Trophoblast cell (in vitro differentiated cells and primary cell): Measurements from ENCODE around the gene MRC2.

Source experiments
- DNase-seq, 2 donors: peaks; one replicate each; pipeline ENCODE4 v3.0.0-alpha.2; 2016
- H2AFZ ChIP-seq: 2 replicates; pipeline ENCODE4 v1.6.1; 2013; ENCODE audit warnings: low read length, moderate library complexity, mild to moderate bottlenecking; ENCODE audit not compliant: insufficient read depth, poor library complexity
- H2AK5ac ChIP-seq: 2 replicates; pipeline ENCODE4 v1.6.1; 2013; ENCODE audit warnings: mild to moderate bottlenecking, low read length
- H2BK120ac ChIP-seq: 2 replicates; pipeline ENCODE4 v1.6.1; 2013; ENCODE audit warnings: low read length, mild to moderate bottlenecking, moderate library complexity; ENCODE audit not compliant: insufficient read depth, poor library complexity
- H2BK12ac ChIP-seq: 2 replicates; pipeline ENCODE4 v1.6.1; 2013; ENCODE audit warnings: mild to moderate bottlenecking, low read length, moderate library complexity
- H2BK5ac ChIP-seq: 2 replicates; pipeline ENCODE4 v1.6.1; 2013; ENCODE audit warnings: low read length, low read depth, moderate library complexity, mild to moderate bottlenecking; ENCODE audit not compliant: poor library complexity
- H3K14ac ChIP-seq: 2 replicates; pipeline ENCODE4 v1.6.1; 2013; ENCODE audit warnings: mild to moderate bottlenecking, low read length
- H3K18ac ChIP-seq: 2 replicates; pipeline ENCODE4 v1.6.1; 2013; ENCODE audit warnings: mild to moderate bottlenecking, low read length
- H3K23ac ChIP-seq: 2 replicates; pipeline ENCODE4 v1.6.1; 2013; ENCODE audit warnings: low read length
- H3K27ac ChIP-seq: 2 replicates; pipeline ENCODE4 v1.5.1; 2013; ENCODE audit warnings: low read depth, mild to moderate bottlenecking, inconsistent platforms, low read length, moderate library complexity
- H3K27me3 ChIP-seq: 2 replicates; pipeline ENCODE4 v1.6.1; 2013; ENCODE audit warnings: inconsistent platforms, mild to moderate bottlenecking, low read length, moderate library complexity; ENCODE audit not compliant: insufficient read depth
- H3K36me3 ChIP-seq, 2 experiments: 1 replicate in 1 of 2; 2 replicates in 1 of 2; pipeline ENCODE4 v1.6.1; 2013; ENCODE audit warnings: low read length in 2 of 2, mild to moderate bottlenecking in 2 of 2, moderate library complexity in 1 of 2; ENCODE audit not compliant: insufficient read depth in 2 of 2, control insufficient read depth in 1 of 2
- H3K4ac ChIP-seq: 2 replicates; pipeline ENCODE4 v1.6.1; 2013; ENCODE audit warnings: low read depth, mild to moderate bottlenecking, low read length, moderate library complexity
- H3K4me1 ChIP-seq, 2 experiments: 1 replicate in 1 of 2; 2 replicates in 1 of 2; pipeline ENCODE4 v1.6.1; 2013; ENCODE audit warnings: low read length in 2 of 2, mild to moderate bottlenecking in 2 of 2, moderate library complexity in 1 of 2; ENCODE audit not compliant: insufficient read depth in 2 of 2, control insufficient read depth in 1 of 2
- H3K4me2 ChIP-seq: 2 replicates; pipeline ENCODE4 v1.6.1; 2013; ENCODE audit warnings: inconsistent platforms, mild to moderate bottlenecking, low read length, moderate library complexity
- H3K4me3 ChIP-seq: 2 replicates; pipeline ENCODE4 v1.5.1; 2013; ENCODE audit warnings: mild to moderate bottlenecking, low read depth, low read length, inconsistent platforms
- H3K79me1 ChIP-seq: one replicate; pipeline ENCODE4 v1.6.1; 2013; ENCODE audit warnings: low read length
- H3K79me2 ChIP-seq: 2 replicates; pipeline ENCODE4 v1.6.1; 2013; ENCODE audit warnings: low read length, mild to moderate bottlenecking; ENCODE audit not compliant: control insufficient read depth, insufficient read depth, poor library complexity
- H3K9ac ChIP-seq: 2 replicates; pipeline ENCODE4 v1.6.1; 2013; ENCODE audit warnings: mild to moderate bottlenecking, low read length
- H3K9me3 ChIP-seq: 2 replicates; pipeline ENCODE4 v1.6.1; 2013; ENCODE audit warnings: low read depth, mild to moderate bottlenecking, control low read depth, inconsistent platforms, low read length; ENCODE audit not compliant: insufficient read depth
- H4K12ac ChIP-seq: 2 replicates; pipeline ENCODE4 v1.6.1; 2013; ENCODE audit warnings: low read depth, mild to moderate bottlenecking, low read length, moderate library complexity
- H4K8ac ChIP-seq: 2 replicates; pipeline ENCODE4 v1.6.1; 2013; ENCODE audit warnings: low read depth, mild to moderate bottlenecking, low read length, moderate library complexity
- H4K91ac ChIP-seq: one replicate; pipeline ENCODE4 v1.6.1; 2013; ENCODE audit warnings: low read depth, mild to moderate bottlenecking, low read length, moderate library complexity
- WGBS: extraction: QIAGEN DNeasy Blood & Tissue Kit; methylation state at CpG from one replicate; pipeline ENCODE4 v1.1.7; 2013; ENCODE audit warnings: missing lambda C conversion rate; ENCODE audit not compliant: insufficient read length, insufficient coverage; ENCODE audit errors: extremely low coverage; 5-methylcytosine and 5-hydroxymethylcytosine counted together

MRC2 gene

DNA sequence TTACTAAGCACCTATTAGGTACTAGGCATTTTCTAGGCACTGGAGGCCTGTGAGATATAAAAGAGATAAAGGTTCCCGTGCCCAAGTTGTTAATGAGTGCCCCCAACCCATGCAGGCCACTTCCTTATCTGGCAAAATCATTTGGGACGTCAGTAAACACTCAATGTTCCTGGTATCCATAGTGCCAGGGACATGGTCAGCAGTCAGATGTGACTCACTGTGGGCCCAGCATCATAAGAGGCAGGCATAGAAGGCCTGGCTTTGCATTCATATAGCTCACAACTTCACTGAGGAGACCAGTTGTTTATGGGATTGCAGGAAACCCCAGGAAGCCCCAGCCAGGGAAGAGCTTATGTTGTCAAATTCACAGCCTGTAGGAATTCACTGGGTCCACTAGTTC lies 81.1 kb downstream of the MRC2 start:
- Histone ChIP-seq H3K27ac (no peak overlapping the region), H4K8ac (no peak overlapping the region), H2BK12ac (no peak overlapping the region), H3K4me2 (no peak overlapping the region), H3K9me3 (peaks cover 3% of the 10 kb centered on the region), H3K36me3 (peaks cover 2% of the 10 kb centered on the region in 2 experiments), H2BK120ac (no peak overlapping the region), H4K12ac (no peak overlapping the region), H3K4ac (no peak overlapping the region), H3K9ac (no peak overlapping the region), H3K4me1 (peaks cover 11 to 14% of the 10 kb centered on the region in 2 experiments), H3K18ac (no peak overlapping the region), H2AK5ac (no peak overlapping the region), H3K79me2 (peaks cover 19% of the 10 kb centered on the region), H3K4me3 (no peak overlapping the region), H3K14ac (no peak overlapping the region), H3K27me3 (no peaks in the 10 kb centered on the region), H2AFZ (no peak overlapping the region), H4K91ac (no peak overlapping the region), H3K79me1 (peaks cover 33% of the 10 kb centered on the region), H2BK5ac (no peak overlapping the region), H3K23ac (no peak overlapping the region)
- whole genome bisulfite sequencing: no CpG with 5 or more reads among the region's 2 CpGs
- no peak for DNase-seq

DNA sequence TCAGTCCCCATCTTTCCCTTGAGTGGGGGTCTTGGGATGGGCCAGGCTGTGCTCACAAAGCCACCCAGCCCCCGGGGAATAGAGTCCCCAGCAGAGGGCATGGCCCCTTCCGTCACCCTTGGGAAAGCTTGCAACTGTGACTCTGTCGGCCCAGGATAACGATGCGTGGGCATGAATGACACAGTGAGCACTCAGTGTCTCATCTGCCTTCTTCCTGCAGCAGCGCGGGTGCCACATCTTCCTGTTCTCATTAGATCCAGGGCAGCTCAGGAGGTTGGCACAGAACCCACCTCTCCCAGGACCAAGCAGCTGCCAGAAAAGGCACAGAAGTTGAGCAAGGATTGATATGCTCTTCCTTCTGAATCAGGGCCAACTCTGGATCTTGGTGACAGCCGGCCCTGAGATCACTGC lies 84.7 kb downstream of the MRC2 start:
- no peak for DNase-seq
- Histone ChIP-seq H3K14ac (no peak overlapping the region), H4K91ac (no peak overlapping the region), H3K4me1 (peaks cover 13% of the 10 kb centered on the region in 2 experiments), H3K23ac (no peak overlapping the region), H3K79me1 (peaks cover 27% of the 10 kb centered on the region), H2BK12ac (no peak overlapping the region), H4K12ac (no peak overlapping the region), H2AK5ac (no peak overlapping the region), H2BK5ac (no peak overlapping the region), H3K27ac (no peak overlapping the region), H3K4me2 (no peak overlapping the region), H3K18ac (no peak overlapping the region), H3K79me2 (peaks cover 2% of the 10 kb centered on the region), H3K9ac (no peak overlapping the region), H2AFZ (no peak overlapping the region), H3K36me3 (peaks cover 2% of the 10 kb centered on the region in 2 experiments), H3K27me3 (no peaks in the 10 kb centered on the region), H4K8ac (no peak overlapping the region), H2BK120ac (no peak overlapping the region), H3K4ac (no peak overlapping the region), H3K4me3 (no peak overlapping the region), H3K9me3 (peaks cover 3% of the 10 kb centered on the region)
- no CpG with 5 or more reads among the region's 8 CpGs for WGBS

DNA sequence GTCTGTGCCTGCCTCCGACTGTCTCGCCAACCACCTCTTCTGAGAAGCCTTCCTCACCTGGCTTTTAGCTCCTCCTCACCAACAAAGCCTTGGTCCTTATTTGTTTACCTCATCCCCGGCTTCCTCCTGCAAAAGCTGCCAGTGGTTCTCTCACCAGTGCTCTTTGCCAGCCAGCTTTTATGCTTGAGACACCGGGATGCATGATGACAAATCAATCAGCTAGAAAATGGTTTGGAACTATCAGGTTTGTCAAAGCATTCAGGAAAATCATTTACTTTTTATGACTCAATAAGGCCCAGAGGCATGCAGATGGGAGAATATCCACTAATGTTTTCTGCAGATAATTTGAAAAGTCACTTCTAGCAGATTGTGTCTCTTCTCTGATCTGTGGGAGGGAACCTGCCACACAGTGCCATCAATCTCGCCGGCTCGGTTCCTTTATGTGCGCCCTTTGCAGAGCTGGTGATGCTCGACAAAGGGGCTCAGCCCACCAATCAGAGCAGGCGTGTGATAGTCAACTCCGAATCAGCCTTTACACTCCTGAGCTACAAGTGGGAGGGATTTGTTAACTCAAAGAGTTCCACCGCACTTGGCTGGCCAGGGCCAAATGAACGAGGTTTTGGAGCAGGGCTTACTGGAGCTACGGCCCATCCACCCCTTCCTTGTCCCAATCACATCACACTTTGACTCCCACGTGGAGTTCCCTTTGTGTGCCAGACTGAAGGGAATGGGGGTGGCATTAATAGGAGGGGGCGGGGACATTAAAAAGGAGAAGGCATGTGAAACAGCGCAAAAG lies 85.8 kb downstream of the MRC2 start:
- Histone ChIP-seq H2AFZ (no peak overlapping the region), H3K4ac (no peak overlapping the region), H3K4me3 (no peak overlapping the region), H3K27ac (no peak overlapping the region), H4K12ac (no peak overlapping the region), H4K91ac (no peak overlapping the region), H3K23ac (no peak overlapping the region), H4K8ac (no peak overlapping the region), H3K18ac (no peak overlapping the region), H3K9ac (no peak overlapping the region), H2AK5ac (no peak overlapping the region), H3K4me1 (peaks cover 24% of the 10 kb centered on the region in 2 experiments), H3K27me3 (no peaks in the 10 kb centered on the region), H3K14ac (no peak overlapping the region), H2BK12ac (no peak overlapping the region), H2BK120ac (no peak overlapping the region), H2BK5ac (no peak overlapping the region), H3K79me2 (peaks cover 6% of the 10 kb centered on the region), H3K4me2 (no peak overlapping the region), H3K9me3 (peaks cover 3% of the 10 kb centered on the region), H3K36me3 (peaks cover 0 to 2% of the 10 kb centered on the region in 2 experiments), H3K79me1 (peaks cover 38% of the 10 kb centered on the region)
- DNase-seq: no peak
- WGBS: no CpG with 5 or more reads among the region's 17 CpGs

DNA sequence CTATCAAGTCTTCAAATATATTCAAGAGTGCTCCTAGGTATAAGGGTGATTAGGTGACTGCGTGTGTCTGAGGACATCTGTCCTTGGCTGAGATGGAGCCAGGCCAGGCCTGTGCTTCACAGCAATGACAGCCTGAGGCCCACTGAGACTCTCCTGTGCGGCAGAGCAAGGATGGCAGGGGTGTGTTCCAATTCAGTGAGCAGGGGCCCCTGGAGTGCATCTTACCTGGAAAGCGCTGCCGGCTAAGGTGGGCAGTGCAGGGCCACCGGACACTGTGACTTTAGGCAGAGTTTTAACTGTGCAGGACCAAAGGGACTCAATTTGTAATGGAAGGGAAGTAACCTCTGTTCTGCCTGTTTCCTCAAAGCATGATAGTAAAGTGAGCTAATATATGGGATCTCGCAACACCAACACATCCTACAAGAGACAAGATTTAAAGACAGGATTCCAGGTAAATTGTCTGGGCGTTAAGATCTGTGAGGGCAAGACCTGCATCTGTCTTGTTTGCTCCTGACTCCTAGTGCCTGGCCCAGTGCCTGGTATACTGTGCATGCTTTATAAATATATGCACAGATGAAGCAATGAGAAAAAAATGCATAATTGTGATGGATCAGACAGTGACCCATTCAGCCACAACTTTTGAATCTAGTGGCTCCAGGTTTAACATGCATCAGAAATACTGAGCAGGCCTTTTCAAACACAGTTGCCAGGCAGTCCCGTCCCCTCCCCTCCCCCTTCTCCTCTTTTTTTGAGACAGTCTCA lies 86.7 kb downstream of the MRC2 start:
- H2BK120ac ChIP-seq: no peak overlapping the region
- no peak overlapping the region for H3K4me3 ChIP-seq
- no peak overlapping the region for H3K4ac ChIP-seq
- H3K9ac ChIP-seq: no peak overlapping the region
- H3K23ac ChIP-seq: no peak overlapping the region
- H3K79me2 ChIP-seq: peaks cover 6% of the 10 kb centered on the region
- H3K36me3 ChIP-seq: no peaks in the 10 kb centered on the region
- H3K79me1 ChIP-seq: peaks cover 39% of the 10 kb centered on the region
- H3K18ac ChIP-seq: no peak overlapping the region
- H2AK5ac ChIP-seq: no peak overlapping the region
- no peak overlapping the region for H2BK5ac ChIP-seq
- H3K27ac ChIP-seq: no peak overlapping the region
- H3K4me2 ChIP-seq: no peak overlapping the region
- H2AFZ ChIP-seq: no peak overlapping the region
- peaks cover 25% of the 10 kb centered on the region in 2 experiments for H3K4me1 ChIP-seq
- H3K27me3 ChIP-seq: no peaks in the 10 kb centered on the region
- no peak overlapping the region for H4K12ac ChIP-seq
- H3K14ac ChIP-seq: no peak overlapping the region
- H4K8ac ChIP-seq: no peak overlapping the region
- WGBS: no CpG with 5 or more reads among the region's 8 CpGs
- H2BK12ac ChIP-seq: no peak overlapping the region
- peak overlapping the region; percentile 36 for H4K91ac ChIP-seq
- peak; percentile 76 to 84 for DNase-seq
- H3K9me3 ChIP-seq: no peaks in the 10 kb centered on the region
